Retinal pigment epithelial cell (primary cell): ENCODE data around the gene TBXAS1.
"Not testable (repeated sequence)": the region's sequence is repeated elsewhere in the genome, so short reads cannot be mapped to it uniquely, and the experiment has no call there.

ENCODE experiments used
- DNase-seq: peaks from one replicate; pipeline ENCODE4 v3.0.0-alpha.2; 2010; ENCODE audit warnings: low read depth
- H3K4me3 ChIP-seq: 2 replicates; pipeline ENCODE4 v1.5.1; 2011; ENCODE audit warnings: mild to moderate bottlenecking, low read length, control low read depth, moderate library complexity
- CTCF ChIP-seq: conservative IDR thresholded peaks from 2 replicates; pipeline ENCODE4 v1.5.1; 2011; ENCODE audit warnings: low read depth, low read length, control low read depth, inconsistent platforms

The TBXAS1 gene

GRCh38 chr7:139923090-139923489 lies 94.0 kb downstream of the TBXAS1 start:
- no peak for DNase-seq
- no peak for TF ChIP-seq CTCF
- H3K4me3 ChIP-seq: no peak overlapping the region

DNA sequence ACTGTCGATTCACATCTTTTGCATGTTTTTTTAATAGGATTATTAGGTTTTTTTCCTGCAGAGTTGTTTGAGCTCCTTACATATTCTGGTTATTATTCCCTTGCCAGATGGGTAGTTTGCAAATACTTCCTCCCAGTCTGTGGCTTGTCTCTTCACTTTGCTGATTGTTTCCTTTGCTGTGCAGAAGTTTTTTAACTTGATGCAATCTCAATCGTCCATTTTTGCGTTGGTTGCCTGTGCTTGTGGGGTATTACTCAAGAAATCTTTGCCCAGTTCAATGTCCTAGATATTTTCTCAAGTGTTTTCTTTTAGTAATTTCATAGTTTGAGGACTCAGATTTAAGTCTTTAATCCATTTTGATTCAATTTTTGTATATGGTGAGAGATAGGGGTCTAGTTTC lies 95.4 kb downstream of the TBXAS1 start:
- no peak for DNase-seq

GRCh38 chr7:139929221-139929620 lies 100.2 kb downstream of the TBXAS1 start:
- DNase-seq, H3K4me3 ChIP-seq: not testable (repeated sequence)

More for the DNA sequence above, 95.4 kb downstream of the TBXAS1 start:
- H3K4me3 ChIP-seq: no peak overlapping the region
- no peak for TF ChIP-seq CTCF

- no peak overlapping the region for H3K4me3 ChIP-seq
- no peak for TF ChIP-seq CTCF
- DNase-seq: no peak
These were observed 101.4 kb downstream of the TBXAS1 start for GRCh38 chr7:139930286-139930965.

- no peak for DNase-seq
- no peak overlapping the region for H3K4me3 ChIP-seq
- no peak for TF ChIP-seq CTCF
These were observed 102.3 kb downstream of the TBXAS1 start for GRCh38 chr7:139931190-139931934.

DNA sequence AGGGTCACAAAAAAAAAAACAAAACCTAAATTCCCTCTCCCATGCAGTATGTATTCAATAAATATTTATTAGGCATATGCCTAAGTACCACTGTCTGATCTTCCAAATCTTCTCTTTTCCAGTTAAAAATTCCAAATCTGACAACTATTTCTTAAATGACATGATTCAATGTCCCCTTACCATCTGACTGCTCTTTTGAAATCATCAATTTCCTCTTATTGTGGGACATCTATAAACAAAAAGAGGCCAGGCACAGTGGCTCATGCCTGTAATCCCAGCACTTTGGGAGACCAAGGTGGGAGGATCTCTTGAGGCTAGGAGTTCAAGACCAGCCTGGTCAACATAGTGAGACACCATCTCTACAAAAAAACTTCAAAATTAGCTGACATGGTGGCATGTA lies 103.5 kb downstream of the TBXAS1 start:
- TF ChIP-seq CTCF: no peak
- H3K4me3 ChIP-seq: no peak overlapping the region
- DNase-seq: no peak

- no peak overlapping the region for H3K4me3 ChIP-seq
- no peak for TF ChIP-seq CTCF
- DNase-seq: no peak
These were observed 107.8 kb downstream of the TBXAS1 start for GRCh38 chr7:139936760-139937310.
